Measurements from ENCODE around the gene PCAT7. TPM values are rescaled to one million over a fixed set of nuclear protein-coding genes. Genes with fewer than 3 reads are reported as not detected.

The PCAT7 gene
- total and polyA plus RNA-seq, 9 of the 15 experiments (the other 6 are each of a cell fraction or from before 2014, with no cell fraction given), result 0.09 to 0.13 TPM; not detected in 7

DNA sequence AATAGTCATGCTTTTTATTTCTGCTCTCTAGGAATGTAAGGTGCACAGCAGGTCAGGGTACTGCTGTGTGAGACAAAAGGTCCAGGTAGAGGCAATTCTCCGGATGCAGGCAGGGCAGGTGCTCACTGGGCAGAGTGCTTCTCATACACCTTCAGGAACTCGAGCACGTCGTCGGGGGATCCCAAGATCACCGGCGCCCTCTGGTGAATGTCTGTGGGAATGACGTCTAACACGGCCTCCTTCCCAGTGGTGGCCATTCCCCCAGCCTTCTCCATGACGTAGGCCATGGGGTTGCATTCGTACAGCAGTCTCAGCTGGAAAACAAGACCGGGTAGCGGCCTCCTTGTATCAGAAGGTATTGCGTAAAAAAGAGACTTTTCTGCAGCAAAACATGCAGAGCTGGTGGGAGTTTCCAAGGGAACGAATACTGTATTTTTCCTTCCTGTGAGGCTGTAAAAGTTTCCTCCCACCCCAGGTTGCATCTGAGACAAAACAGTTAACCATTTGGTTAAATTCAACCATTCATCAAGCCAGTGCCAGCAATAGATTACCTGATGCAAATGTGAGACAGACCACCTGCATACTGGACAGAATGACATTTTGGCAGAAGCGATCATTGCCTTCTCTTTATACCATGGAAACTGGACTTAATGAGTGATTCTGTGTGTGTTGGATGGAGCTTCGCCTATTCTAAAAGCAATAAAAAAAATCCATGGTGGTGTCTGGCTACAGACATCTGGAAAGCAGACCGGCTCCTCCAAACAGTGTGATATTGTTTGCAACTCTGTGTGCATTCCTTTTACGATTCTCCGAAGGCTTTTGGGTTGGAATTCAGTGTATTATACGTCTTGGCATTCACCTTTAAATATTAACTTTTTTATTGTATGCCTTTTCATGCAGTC is 48.6 kb downstream of the PCAT7 start (continued):
- TF ChIP-seq YY1 (IDR thresholded peaks at IDR 0.05; ENCODE audit: borderline replicate concordance in 1 of 3, control insufficient read depth in 1 of 3, extremely low read depth in 1 of 3, insufficient read depth in 3 of 3, insufficient read length in 1 of 3, insufficient replicate concordance in 2 of 3, low read depth in 1 of 3, low read length in 2 of 3) (peak in 2 of 3 experiments; percentile 26 to 71), IRF2 (CRISPR knock-in tag; IDR thresholded peaks at IDR 0.05) (no peak), PURB (CRISPR knock-in tag; IDR thresholded peaks at IDR 0.05; ENCODE audit: low read depth) (no peak), TEAD1 (CRISPR knock-in tag; IDR thresholded peaks at IDR 0.05) (0 out of 4 replicates have a peak, but pooled peaks of 1 of the 2 experiments have one; percentile 23), NCOR1 (IDR thresholded peaks at IDR 0.05) (no peak), CREM (IDR thresholded peaks at IDR 0.05; ENCODE audit: low read depth) (peak; percentile 94), ATF7 (IDR thresholded peaks at IDR 0.05) (peak; percentile 73; the same call in 1 of the 2 replicates)
- TF ChIP-seq, protein P1, sequence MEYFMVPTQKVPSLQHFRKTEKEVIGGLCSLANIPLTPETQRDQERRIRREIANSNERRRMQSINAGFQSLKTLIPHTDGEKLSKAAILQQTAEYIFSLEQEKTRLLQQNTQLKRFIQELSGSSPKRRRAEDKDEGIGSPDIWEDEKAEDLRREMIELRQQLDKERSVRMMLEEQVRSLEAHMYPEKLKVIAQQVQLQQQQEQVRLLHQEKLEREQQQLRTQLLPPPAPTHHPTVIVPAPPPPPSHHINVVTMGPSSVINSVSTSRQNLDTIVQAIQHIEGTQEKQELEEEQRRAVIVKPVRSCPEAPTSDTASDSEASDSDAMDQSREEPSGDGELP (CRISPR knock-in tag; IDR thresholded peaks at IDR 0.05; ENCODE audit: borderline replicate concordance), result peak; percentile 37; the same call in 1 of the 2 replicates

Measured in K562 (cell line).